Measurements from ENCODE around the gene CD59. TPM values are rescaled to one million over a fixed set of nuclear protein-coding genes. Genes with fewer than 3 reads are reported as not detected.
A peak's percentile ranks its signal among the peaks of the same experiment; 100 is the strongest.

Gene CD59
- total and polyA plus RNA-seq, 2 of the 4 experiments (the other 2 are of a cell fraction): 765 to 1,140 TPM

DNA sequence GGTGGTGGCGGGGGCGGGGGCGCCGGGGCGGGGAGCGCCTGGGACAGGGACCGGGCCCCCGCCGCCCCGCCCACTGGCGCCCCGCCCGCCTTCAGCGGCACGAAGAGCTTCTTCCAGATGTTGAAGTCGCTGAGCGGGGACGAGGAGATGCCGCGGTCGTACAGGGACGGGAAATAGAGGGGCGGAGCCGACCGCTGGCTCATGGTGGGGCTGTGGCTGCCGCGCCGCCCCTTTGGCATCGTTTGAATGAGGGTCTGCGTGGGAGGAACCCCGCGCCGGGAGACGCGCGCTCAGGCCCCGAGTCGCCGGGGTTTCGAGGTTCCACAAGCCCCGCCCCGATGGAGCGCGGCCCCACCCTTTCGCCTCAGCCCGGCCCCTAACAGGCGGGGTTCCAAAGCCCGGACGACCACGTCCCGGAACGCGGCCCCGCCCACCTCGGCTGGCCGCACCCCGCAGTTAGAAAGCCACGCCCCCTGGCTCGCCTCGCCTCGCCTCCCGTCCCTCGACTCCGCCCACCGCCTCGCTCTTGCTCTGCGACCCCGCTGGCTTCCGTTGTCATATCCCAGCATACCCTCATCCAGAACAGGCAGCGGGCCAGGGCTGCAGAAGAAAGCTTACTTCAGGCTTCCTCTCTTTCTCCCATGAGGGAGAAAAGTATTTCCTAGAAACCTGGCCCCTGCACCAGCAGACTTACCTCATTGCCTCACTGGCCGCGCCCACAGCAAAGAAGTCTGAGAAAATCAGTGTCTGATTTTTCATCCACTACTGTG is 35.5 kb downstream of the CD59 start, which contains the start of gene C11orf91:
Gene C11orf91 (minus strand): TSS at position 325 of the 770 bp plus-strand sequence. CDS start 86 bp downstream, at position 239.
- Histone ChIP-seq H2AK9ac (replicated peaks; ENCODE audit: low read depth, low read length, poor library complexity) (peak within 1 kb of the TSS; percentile 85), H3K79me1 (ENCODE audit: low read depth in 1 of 2, low read length in 2 of 2) (peaks cover 11 to 45% of the 10 kb centered on the region in 2 experiments; a peak in 3 of 4 replicates), H3K4me2 (ENCODE audit: low read depth, low read length) (peak within 1 kb of the TSS; percentile 84), H3K27ac (ENCODE audit: insufficient read depth, low read length) (peak within 1 kb of the TSS; percentile 76), H3K14ac (replicated peaks; ENCODE audit: low read depth, low read length) (peak within 1 kb of the TSS; percentile 83), H4K20me1 (ENCODE audit: insufficient read depth, low read length) (peaks cover 4% of the 10 kb centered on the region; the same call in 1 of the 2 replicates), H4K8ac (ENCODE audit: low read depth in 2 of 2, low read length in 2 of 2) (peak within 1 kb of the TSS; percentile 78 to 84), H3K4ac (ENCODE audit: low read depth, low read length) (peak within 1 kb of the TSS; percentile 97), H4K5ac (ENCODE audit: low read depth, low read length) (peak within 1 kb of the TSS; percentile 87), H2BK5ac (ENCODE audit: low read depth, low read length, poor library complexity, severe bottlenecking) (peak within 1 kb of the TSS; percentile 80), H3K27me3 (ENCODE audit: control insufficient read depth, insufficient read depth, low read length) (no peaks in the 10 kb centered on the region), H3K36me3 (ENCODE audit: control insufficient read depth, insufficient read depth, low read length) (peaks cover 4% of the 10 kb centered on the region), H3K4me3 (ENCODE audit: insufficient read depth, low read depth, low read length) (peak within 1 kb of the TSS; percentile 65), H3K9me1 (ENCODE audit: insufficient read depth, low read length) (peaks cover 38% of the 10 kb centered on the region), H3K9me3 (ENCODE audit: control insufficient read depth, insufficient read depth, low read length) (no peaks in the 10 kb centered on the region), H3K56ac (ENCODE audit: extremely low read depth, insufficient read depth, low read length) (peak within 1 kb of the TSS; percentile 77), H3K18ac (ENCODE audit: low read depth, low read length) (peak within 1 kb of the TSS; percentile 72), H2AFZ (replicated peaks; ENCODE audit: low read length, poor library complexity) (peak within 1 kb of the TSS; percentile 91), H3K23ac (ENCODE audit: low read depth, low read length) (peak within 1 kb of the TSS; percentile 80), H4K91ac (ENCODE audit: insufficient read depth, low read depth, low read length) (peak within 1 kb of the TSS; percentile 90), H2BK120ac (ENCODE audit: low read depth, low read length) (peak within 1 kb of the TSS; percentile 89), H2AK5ac (ENCODE audit: low read depth, low read length) (peak within 1 kb of the TSS; percentile 94), H3K9ac (ENCODE audit: low read depth, low read length) (peak within 1 kb of the TSS; percentile 68), H3K4me1 (ENCODE audit: control insufficient read depth, insufficient read depth, low read length) (peaks cover 23% of the 10 kb centered on the region), H2BK15ac (ENCODE audit: low read depth, low read length) (peak within 1 kb of the TSS; percentile 81; the same call in 2 of the 3 replicates), H2BK20ac (ENCODE audit: low read depth, low read length) (peak within 1 kb of the TSS; percentile 76)
- no TSS peak for BruUV-seq (replicated peaks)
- peak; percentile 94 for DNase-seq
- dilution Hi-C loops (cut with HindIII; ENCODE audit: low sequenced_read_pairs, unreplicated experiment): no loop called here
- CTCF ChIA-PET: no interaction called here
- in situ Hi-C loops (cut with MboI; ENCODE audit: low sequenced_read_pairs): no loop called here
- intact Hi-C loops (cut with micrococcal nuclease): no loop called here
- 1% methylated on average over 35 of the region's 72 CpGs; no CpG with 5 or more reads in 1 of the 2 experiments for WGBS, 2 experiments (ENCODE audit: extremely low coverage in 2 of 2, insufficient read length in 1 of 2)
- POLR2A ChIA-PET (ENCODE audit: unreplicated experiment): interaction anchor here (0.6 to 1.5 kb wide), 4 partner anchors 9 to 426 kb away, joined by 3 to 15 read pairs (median 4); partner anchors contain the start of gene CD59
- peak; percentile 93 for ATAC-seq (ENCODE audit: low read depth)
- no peak for TF ChIP-seq FOS (IDR thresholded peaks at IDR 0.05; ENCODE audit: low read depth, low read length)
- TF ChIP-seq POLR2A (IDR thresholded peaks at IDR 0.05; ENCODE audit: low read depth, low read length): peak; percentile 63
- TF ChIP-seq CHD1 (IDR thresholded peaks at IDR 0.05; ENCODE audit: low read depth, low read length): no peak
- peak; percentile 51 for TF ChIP-seq CEBPB (IDR thresholded peaks at IDR 0.05; ENCODE audit: low read depth, low read length)
- TF ChIP-seq BHLHE40 (IDR thresholded peaks at IDR 0.05; ENCODE audit: low read depth, low read length): no peak
- no peak for TF ChIP-seq RAD21 (IDR thresholded peaks at IDR 0.05; ENCODE audit: low read length)
- TF ChIP-seq, protein P1, sequence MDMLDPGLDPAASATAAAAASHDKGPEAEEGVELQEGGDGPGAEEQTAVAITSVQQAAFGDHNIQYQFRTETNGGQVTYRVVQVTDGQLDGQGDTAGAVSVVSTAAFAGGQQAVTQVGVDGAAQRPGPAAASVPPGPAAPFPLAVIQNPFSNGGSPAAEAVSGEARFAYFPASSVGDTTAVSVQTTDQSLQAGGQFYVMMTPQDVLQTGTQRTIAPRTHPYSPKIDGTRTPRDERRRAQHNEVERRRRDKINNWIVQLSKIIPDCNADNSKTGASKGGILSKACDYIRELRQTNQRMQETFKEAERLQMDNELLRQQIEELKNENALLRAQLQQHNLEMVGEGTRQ (IDR thresholded peaks at IDR 0.05; ENCODE audit: low read depth, low read length): no peak
- no peak for TF ChIP-seq SMC3 (IDR thresholded peaks at IDR 0.05; ENCODE audit: low read depth, low read length)
- peak; percentile 58; the same call in 1 of the 2 replicates for TF ChIP-seq MAZ (IDR thresholded peaks at IDR 0.05; ENCODE audit: borderline replicate concordance, low read depth, low read length)
- TF ChIP-seq MXI1 (IDR thresholded peaks at IDR 0.05; ENCODE audit: borderline replicate concordance, low read depth, low read length): peak; percentile 48; the same call in 1 of the 2 replicates
- no peak for TF ChIP-seq RCOR1 (IDR thresholded peaks at IDR 0.05; ENCODE audit: insufficient replicate concordance, low read length)
- TF ChIP-seq NFE2L2 (IDR thresholded peaks at IDR 0.05; ENCODE audit: low read depth, low read length): no peak
